ENCODE results near the gene RPLP1.
A peak's percentile ranks its signal among the peaks of the same experiment; 100 is the strongest.

The RPLP1 gene

DNA sequence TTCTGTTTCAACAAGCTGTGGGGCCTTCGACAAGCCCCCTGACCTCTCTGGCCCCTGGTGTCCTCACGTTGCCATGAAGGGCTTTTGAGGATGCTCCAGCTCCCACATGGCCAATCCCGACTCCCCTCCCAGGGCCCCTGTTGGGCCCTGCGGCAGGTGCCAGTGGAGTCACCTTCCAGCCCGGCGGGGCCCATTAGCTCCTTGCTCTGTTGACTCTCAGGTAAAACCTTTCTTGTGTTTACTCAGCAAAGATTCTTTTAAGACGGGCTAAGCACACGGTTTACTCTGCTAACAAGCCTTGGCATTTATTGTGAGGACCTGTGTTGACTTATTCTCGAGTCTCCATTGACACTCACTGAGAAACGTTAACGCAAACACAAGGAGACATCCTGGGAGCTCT lies 15.0 kb downstream of the RPLP1 start:
- Histone ChIP-seq H3K4me2 (ENCODE audit: low read depth, low read length) (no peak overlapping the region), H3K9me2 (replicated peaks; ENCODE audit: insufficient read depth, low read length) (no peaks in the 10 kb centered on the region)
- DNase-seq: no peak

DNA sequence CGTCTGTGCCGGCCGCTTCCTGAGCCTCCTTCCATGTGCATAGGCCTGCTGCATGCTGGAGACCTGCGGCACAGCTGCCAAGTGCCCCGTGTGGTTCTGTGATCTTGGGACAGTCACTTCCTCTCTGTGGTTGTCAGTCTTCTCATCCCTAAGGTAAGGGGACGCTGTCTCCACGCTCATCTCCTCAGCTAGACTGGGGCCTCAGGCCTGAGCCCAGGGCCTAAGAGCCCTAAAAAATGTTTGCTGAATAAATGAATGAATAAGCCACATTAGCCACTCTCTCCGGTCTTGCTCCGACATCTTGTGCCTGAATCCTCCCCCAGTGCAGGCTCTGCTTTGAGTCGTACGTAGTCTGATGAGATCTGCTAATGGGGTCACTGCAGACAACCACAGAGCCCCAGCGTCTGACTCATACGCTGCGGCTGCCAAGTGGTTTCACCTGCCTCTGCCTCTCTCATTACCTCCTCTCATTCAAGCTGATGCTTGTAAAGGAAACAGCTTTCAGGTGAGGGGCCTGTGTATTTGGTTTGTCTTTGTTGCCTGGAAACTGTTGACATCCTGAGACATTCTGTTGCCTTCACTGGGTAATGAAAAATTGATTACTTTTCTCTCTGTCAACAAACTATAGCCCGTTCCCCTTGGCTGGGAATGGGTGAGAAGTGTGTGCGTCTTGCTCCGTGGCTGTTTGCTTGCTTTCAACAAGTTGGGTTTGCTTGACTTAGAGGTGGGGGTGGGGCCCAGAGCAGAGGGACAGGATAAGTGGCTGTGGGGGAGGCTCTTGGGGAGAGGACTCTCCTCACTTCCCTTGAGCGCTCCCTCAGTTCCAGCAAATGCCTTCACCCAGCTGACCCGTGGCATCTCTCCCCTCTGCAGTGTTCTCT lies 15.9 kb downstream of the RPLP1 start:
- H3K27me3 ChIP-seq (replicated peaks; ENCODE audit: insufficient read depth, low read length): no peaks in the 10 kb centered on the region
- 0 out of 2 replicates have a peak, but pooled peaks cover under 1% of the 10 kb centered on the region for H3K4me1 ChIP-seq (ENCODE audit: low read length)
- no peaks in the 10 kb centered on the region for H3F3A ChIP-seq (ENCODE audit: insufficient read depth, low read length)
- H2AFZ ChIP-seq (ENCODE audit: low read length): no peak overlapping the region
- DNase-seq: no peak
- no peaks in the 10 kb centered on the region for H4K20me1 ChIP-seq (ENCODE audit: insufficient read depth, low read length)
- peak overlapping the region; percentile 24; the same call in 1 of the 2 replicates for H3K27ac ChIP-seq (ENCODE audit: low read length)
- no peaks in the 10 kb centered on the region for H3K79me2 ChIP-seq (ENCODE audit: low read length)
- no peak overlapping the region for H3K4me3 ChIP-seq (ENCODE audit: low read length)
- TF ChIP-seq EZH2 (optimal IDR thresholded peaks at IDR 0.05; ENCODE audit: low read depth, low read length) (no peak), EZH2phosphoT487 (IDR thresholded peaks at IDR 0.05; ENCODE audit: low read length) (no peak)
- TF ChIP-seq, protein P1, sequence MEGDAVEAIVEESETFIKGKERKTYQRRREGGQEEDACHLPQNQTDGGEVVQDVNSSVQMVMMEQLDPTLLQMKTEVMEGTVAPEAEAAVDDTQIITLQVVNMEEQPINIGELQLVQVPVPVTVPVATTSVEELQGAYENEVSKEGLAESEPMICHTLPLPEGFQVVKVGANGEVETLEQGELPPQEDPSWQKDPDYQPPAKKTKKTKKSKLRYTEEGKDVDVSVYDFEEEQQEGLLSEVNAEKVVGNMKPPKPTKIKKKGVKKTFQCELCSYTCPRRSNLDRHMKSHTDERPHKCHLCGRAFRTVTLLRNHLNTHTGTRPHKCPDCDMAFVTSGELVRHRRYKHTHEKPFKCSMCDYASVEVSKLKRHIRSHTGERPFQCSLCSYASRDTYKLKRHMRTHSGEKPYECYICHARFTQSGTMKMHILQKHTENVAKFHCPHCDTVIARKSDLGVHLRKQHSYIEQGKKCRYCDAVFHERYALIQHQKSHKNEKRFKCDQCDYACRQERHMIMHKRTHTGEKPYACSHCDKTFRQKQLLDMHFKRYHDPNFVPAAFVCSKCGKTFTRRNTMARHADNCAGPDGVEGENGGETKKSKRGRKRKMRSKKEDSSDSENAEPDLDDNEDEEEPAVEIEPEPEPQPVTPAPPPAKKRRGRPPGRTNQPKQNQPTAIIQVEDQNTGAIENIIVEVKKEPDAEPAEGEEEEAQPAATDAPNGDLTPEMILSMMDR (IDR thresholded peaks at IDR 0.05; ENCODE audit: low read length): no peak
- no peaks in the 10 kb centered on the region for H3K9me3 ChIP-seq (replicated peaks; ENCODE audit: insufficient read depth, low read length)
- no peak overlapping the region for H3K4me2 ChIP-seq (ENCODE audit: low read depth, low read length)
- no peak overlapping the region for H3K9ac ChIP-seq (ENCODE audit: low read length)
- no peaks in the 10 kb centered on the region for H3K36me3 ChIP-seq (replicated peaks; ENCODE audit: insufficient read depth, low read length)
- no peaks in the 10 kb centered on the region for H3K9me2 ChIP-seq (replicated peaks; ENCODE audit: insufficient read depth, low read length)

More for the DNA sequence above, 15.0 kb downstream of the RPLP1 start:
- Histone ChIP-seq H3K27ac (ENCODE audit: low read length) (no peak overlapping the region), H3K9me3 (replicated peaks; ENCODE audit: insufficient read depth, low read length) (no peaks in the 10 kb centered on the region), H3F3A (ENCODE audit: insufficient read depth, low read length) (no peaks in the 10 kb centered on the region), H3K4me1 (ENCODE audit: low read length) (0 out of 2 replicates have a peak, but pooled peaks cover 4% of the 10 kb centered on the region), H4K20me1 (ENCODE audit: insufficient read depth, low read length) (no peaks in the 10 kb centered on the region), H3K79me2 (ENCODE audit: low read length) (no peaks in the 10 kb centered on the region), H2AFZ (ENCODE audit: low read length) (no peak overlapping the region), H3K27me3 (replicated peaks; ENCODE audit: insufficient read depth, low read length) (no peaks in the 10 kb centered on the region), H3K36me3 (replicated peaks; ENCODE audit: insufficient read depth, low read length) (no peaks in the 10 kb centered on the region), H3K4me3 (ENCODE audit: low read length) (no peak overlapping the region), H3K9ac (ENCODE audit: low read length) (no peak overlapping the region)
- TF ChIP-seq EZH2 (optimal IDR thresholded peaks at IDR 0.05; ENCODE audit: low read depth, low read length): no peak

DNA sequence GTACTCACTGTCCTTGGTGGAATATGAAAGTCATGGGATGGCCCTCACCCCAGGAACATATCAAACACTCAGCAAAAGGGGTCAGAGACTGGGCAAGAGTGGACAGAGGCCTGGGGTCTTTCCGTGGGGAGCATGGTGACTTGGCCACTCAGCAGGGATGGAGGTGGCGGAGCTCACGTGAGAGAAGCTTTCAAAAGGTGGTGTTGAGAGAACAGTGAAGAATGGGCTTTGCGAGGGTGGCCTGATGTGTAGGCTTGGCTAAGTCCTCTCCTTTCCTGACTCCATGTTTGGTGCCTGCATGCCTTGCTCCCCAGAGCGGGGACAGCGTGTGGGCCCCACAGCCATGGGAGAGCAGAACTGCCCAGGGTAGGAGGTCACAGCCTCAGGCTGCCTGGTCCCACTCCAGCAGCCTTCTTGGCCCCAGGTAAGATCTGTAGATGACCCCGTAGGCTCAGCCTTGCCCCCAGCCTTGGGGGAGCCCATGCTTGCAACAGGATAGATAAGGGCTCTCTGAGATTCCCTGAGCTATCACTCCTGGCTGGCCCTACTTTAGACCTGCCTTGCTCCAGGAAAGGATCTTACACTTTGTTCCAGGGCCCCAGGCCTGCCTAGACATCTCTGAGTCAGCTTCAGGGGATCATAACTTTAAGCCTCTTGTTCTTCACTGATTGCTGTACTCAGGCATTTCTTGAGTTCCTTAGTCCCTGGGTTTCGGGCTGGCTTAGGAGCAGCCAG lies 17.0 kb downstream of the RPLP1 start:
- DNase-seq: no peak
- Histone ChIP-seq H3F3A (ENCODE audit: insufficient read depth, low read length) (no peaks in the 10 kb centered on the region), H3K79me2 (ENCODE audit: low read length) (no peaks in the 10 kb centered on the region), H4K20me1 (ENCODE audit: insufficient read depth, low read length) (no peaks in the 10 kb centered on the region), H3K4me1 (ENCODE audit: low read length) (no peaks in the 10 kb centered on the region), H3K27me3 (replicated peaks; ENCODE audit: insufficient read depth, low read length) (no peaks in the 10 kb centered on the region), H3K36me3 (replicated peaks; ENCODE audit: insufficient read depth, low read length) (no peaks in the 10 kb centered on the region), H3K4me3 (ENCODE audit: low read length) (no peak overlapping the region), H3K27ac (ENCODE audit: low read length) (no peak overlapping the region), H3K4me2 (ENCODE audit: low read depth, low read length) (no peak overlapping the region), H2AFZ (ENCODE audit: low read length) (no peak overlapping the region), H3K9me2 (replicated peaks; ENCODE audit: insufficient read depth, low read length) (no peaks in the 10 kb centered on the region), H3K9me3 (replicated peaks; ENCODE audit: insufficient read depth, low read length) (no peaks in the 10 kb centered on the region), H3K9ac (ENCODE audit: low read length) (no peak overlapping the region)
- TF ChIP-seq EZH2 (optimal IDR thresholded peaks at IDR 0.05; ENCODE audit: low read depth, low read length) (no peak), EZH2phosphoT487 (IDR thresholded peaks at IDR 0.05; ENCODE audit: low read length) (no peak)
- TF ChIP-seq, protein P1 (IDR thresholded peaks at IDR 0.05; ENCODE audit: low read length): no peak
